Measurements from ENCODE around the gene KCNK13.
"Not testable (repeated sequence)": the region's sequence is repeated elsewhere in the genome, so short reads cannot be mapped to it uniquely, and the experiment has no call there.

The KCNK13 gene

GRCh38 chr14:90062127-90062794, 467 bp downstream of the KCNK13 start:
- no peak for DNase-seq

- DNase-seq = no peak
Observed at GRCh38 chr14:90062822-90063539, 1.2 kb downstream of the KCNK13 start.

- DNase-seq = no peak
Observed at GRCh38 chr14:90072350-90072749, 10.6 kb downstream of the KCNK13 start.

- DNase-seq = no peak
Observed at GRCh38 chr14:90079576-90079975, 17.8 kb downstream of the KCNK13 start.

DNA sequence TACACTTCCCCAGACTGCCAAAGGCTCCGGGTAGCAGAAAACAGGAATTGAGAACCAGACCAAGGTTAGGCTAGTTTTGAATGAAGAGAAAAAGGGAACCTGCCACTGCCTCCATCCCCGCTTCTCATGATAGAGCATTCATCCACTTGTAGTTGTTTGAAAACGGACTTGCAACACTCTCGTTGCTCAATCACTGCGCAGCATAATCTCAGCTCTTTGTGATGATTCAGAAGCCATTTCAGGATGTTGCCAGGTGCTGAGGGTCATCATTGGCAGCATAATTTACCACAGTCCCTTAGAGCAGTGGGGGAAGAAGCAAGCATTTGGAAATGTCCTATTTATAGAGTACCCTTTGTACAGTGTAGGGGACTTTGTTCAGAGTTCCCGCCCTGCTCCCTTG, 25.6 kb downstream of the KCNK13 start:
- no peak for DNase-seq

DNA sequence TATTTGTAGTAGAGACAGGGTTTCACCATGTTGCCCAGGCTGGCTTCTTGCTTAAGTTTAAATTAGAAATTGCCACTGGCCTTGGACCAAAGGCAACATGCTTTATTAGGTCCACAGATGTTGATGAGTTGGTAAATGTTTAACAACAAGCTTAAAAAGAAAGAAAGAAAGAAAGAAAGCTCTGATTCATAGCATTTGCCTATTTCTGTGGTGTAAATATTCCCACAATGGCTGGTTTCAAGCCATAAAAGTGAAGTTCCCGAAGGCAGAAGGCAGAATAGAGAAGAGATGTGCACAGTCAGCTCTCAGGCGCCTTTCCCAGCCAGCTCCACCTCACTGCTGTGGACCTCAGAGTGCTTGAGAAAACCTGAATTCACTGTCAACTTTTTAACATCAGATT, 26.4 kb downstream of the KCNK13 start:
- no peak for DNase-seq

DNA sequence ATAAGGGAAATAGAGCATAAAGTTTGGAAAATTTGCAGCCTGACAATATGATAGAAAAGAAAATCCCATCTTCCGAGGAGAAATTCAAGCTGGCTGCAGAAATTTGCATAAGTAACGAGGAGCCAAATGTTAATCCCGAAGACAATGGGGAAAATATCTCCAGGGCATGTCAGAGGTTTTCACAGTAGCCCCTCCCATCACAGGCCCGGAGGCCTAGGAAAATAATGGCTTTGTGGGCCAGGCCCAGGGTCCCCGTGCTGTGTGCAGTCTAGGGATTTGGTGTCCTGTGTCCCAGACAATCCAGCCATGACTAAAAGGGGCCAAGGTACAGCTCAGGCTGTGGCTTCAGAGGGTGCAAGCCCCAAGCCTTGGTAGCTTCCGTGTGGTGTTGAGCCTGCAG, 27.7 kb downstream of the KCNK13 start:
- DNase-seq = not testable (repeated sequence)

DNA sequence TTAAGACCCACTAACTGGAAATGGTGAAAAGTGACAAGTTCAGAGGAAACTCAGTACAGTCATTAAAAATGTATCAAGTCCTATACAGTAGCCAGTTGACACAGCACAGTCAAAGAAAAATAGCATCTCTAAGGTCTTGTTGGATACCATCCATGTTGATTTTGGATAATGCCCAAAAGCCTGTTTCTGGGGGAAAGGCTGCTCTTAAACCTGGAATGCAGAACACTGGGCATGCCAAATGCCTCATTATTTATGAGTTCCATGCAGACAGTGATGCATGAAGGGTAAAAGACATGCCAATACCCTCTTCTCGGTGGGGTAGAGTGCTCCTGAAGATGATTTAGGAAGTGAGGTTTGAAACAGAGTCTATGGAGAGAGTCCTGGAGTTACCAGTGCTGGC, 29.6 kb downstream of the KCNK13 start:
- DNase-seq = no peak

DNA sequence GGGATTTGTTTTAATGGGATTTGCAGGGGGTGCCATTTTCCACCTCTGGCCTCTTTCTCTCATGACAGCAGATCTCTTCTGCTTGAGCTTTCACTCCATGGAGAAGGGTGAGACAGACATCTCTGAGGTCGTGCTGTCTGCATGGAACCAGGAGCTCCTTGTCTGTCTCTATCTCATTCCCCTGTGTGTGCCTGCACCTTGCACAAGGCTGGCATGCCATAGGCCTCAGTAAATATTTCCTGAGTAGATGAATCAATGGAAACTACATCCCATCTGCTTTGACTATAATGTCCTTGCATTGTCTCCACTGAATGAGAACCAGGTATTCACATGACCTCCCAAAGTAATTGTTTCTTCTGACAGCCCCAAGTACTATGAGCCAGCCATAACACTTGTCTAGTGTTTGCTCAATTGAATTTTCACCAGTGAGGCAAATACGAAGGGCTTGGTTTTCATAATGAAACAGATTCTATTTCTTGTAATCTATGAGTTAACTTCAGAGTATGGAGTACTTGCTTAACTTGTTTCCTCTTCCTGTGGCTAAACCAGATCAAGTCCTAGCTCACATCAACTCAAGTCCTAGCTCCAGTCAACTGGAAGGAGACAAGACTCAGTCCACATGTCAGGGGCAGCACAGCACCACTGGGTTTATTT, 32.3 kb downstream of the KCNK13 start:
- DNase-seq = no peak

- no peak for DNase-seq
Observed at GRCh38 chr14:90095096-90095495, 33.3 kb downstream of the KCNK13 start.

- DNase-seq = no peak
Observed at GRCh38 chr14:90096566-90096965, 34.8 kb downstream of the KCNK13 start.

DNA sequence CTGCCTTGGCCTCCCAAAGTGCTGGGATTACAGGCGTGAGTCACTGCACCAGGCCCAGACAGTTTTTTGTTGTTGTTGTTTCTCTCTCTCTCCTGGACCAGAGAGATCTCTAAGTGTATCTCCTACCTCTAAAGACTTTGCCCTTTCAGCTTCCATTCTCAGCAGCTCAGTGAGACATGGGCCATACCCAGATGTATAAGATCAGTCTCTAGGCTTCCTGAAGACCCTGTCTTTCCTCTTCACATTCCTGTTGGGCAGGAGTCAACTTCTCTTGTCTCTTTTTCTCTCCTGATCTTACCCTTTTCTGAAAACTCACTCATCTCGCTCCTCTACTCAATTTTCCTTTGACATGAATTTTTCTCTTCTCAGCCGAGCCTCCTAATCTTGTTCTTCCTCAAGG, 42.0 kb downstream of the KCNK13 start:
- no peak for DNase-seq

GRCh38 chr14:90105756-90106155, 44.0 kb downstream of the KCNK13 start:
- DNase-seq = no peak

DNA sequence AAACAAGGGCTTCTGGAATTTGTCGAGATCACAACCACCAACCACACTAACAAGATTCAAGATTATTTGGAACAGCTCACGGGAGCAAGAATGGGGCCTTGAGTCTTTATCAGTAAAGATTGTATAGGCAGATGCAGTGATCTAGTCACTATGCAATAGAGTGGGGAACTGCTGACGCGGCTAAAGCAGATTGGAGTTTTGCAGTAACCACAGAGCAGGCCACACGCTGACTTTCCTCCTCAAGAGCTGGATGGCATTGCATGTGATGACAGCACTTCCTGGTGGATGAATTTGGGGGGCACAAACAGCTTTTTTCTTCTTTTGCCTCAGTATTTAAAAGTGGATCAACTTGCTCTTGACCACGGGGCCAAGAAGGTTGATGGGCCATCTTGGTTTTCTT, 46.0 kb downstream of the KCNK13 start:
- DNase-seq = no peak

DNA sequence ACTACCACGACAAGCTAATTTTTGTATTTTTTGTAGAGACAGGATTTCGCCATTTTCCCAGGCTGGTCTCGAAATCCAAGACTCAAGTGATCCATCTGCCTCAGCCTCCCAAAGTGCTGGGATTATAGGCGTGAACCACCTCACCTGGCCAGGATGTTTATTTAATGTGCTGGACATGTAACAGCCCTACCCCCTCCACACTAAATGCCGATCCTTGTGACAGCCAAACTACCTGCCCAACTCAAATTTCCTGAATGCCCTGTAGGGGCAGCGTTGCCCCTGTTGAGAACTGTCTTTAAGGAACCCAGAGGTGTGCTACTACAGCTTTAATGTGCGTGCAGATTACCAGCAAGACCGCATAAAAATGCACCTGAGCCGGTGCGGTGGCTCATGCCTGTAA, 48.1 kb downstream of the KCNK13 start:
- no peak for DNase-seq

DNA sequence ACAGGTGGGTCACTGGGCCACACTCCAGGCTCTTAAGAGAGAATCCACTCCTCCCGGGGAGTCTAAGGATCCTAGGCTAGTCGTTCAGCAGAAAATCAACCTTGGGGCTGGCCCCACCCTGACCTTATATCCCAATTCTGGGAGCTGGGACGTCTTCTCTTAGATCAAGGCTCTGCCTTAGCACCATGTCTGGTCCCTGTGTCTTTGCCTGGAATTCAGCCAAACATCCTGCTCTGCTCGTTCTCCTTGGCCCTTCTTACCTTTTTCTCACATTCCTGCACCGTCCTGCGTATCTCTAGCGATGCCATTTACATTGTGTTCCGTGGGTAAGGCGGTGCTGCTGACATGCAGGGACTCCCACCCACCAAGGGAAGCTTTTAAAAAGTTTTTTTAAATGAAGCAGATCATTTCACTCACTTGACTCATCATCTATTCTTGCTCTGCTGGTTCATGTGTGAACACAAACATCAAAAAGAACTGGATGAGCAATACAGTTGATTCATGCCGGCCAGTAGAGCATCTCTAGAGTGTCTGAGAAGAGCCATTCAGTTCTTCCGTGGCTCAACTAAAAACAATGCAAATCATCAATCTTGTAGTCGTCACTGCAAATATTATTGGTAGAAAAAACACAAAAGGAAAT, 50.2 kb downstream of the KCNK13 start:
- no peak for DNase-seq

DNA sequence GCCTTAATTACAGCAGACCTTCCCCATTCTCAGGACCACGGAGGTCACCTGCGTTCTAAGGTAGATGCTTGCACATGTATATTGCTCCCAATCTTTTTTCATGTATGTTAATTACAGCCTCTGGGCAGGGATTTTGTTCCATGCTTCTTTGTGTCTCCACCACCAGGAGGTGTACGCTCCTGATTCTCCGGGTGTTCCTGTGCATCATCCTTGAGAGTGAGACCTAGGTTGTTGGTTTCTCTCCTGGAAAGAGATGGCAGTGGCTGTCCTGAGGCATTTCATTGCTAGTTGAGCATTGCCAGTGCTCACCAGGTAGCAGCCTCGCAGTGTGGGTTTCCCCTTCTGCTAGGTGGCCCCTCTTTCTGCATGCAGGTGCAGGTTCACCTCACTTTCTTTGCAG, 52.8 kb downstream of the KCNK13 start:
- DNase-seq = no peak

GRCh38 chr14:90115780-90116179, 54.0 kb downstream of the KCNK13 start:
- DNase-seq = no peak

DNA sequence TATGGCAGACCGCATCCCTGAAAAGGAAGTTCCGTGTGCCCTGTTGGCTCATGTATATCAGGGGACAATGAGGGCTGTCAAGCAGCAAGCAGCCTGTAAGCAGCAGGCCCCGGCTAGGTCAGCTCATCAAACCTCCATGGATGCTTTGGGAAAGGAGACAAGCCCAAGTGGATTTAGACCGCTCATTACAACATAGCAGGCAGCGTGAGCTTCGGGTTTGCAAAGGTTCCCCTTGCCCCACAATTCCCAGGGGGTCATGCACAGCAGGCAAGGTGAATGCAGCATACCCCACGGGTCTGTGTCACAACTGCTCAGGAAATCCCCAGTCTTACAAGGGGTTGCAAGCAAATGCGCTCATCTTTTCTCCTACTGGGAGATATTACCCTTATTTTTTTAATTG, 54.6 kb downstream of the KCNK13 start:
- DNase-seq = no peak

DNA sequence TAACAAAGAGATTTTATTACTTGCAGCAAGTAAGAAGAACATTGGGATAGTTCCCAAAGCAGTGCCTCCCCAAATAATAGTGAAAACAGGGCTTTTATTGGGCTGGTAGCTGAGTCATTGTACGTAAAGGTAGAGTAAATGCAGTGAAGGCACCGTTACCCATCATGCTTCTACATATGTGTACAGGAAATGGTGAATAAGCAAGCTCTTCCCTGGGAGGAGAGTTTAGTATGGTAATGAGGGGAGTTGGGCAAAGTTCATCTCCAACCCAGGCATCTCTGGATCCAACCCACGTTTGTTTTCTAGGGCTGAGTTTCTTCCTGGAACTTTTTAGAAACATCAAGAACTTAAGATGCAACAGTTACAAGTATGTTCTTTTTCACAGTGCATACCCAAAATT, 56.2 kb downstream of the KCNK13 start:
- no peak for DNase-seq

- no peak for DNase-seq
Observed at GRCh38 chr14:90126260-90126659, 64.5 kb downstream of the KCNK13 start.

DNA sequence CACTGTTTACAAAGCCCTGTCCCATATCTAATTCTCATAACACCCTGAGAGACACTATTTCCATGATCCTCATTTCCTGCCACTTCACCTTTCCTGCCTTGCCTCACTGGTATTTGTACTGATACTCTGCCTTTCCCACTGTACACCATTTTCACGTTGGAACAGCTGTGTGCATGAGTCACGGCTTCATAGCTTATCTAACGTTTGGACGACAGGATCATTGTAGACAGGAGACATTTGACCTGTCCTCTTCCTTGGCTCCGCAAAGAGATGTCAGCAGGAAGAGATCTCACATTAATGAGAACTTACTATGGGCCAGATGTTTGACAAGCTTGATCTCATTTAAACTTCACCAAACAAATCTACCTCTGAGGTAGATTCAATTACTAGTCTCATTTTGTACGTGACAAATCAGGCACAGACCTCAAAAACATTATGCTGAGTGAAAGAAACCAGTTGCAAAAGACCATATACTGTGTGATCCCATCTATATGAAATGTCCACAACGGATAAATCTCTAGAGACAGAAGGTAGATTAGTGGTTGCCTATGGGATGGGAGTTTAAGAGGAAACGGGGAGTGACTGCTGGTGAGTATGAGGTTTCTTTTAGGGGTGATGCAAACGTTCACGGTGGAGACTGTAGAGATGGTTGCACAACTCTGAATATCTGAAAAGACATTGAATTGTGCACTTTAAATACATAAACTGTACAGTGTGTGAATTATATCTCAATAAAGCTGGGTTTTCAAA, 71.2 kb downstream of the KCNK13 start:
- no peak for DNase-seq

- no peak for DNase-seq
Observed at GRCh38 chr14:90136904-90137303, 75.1 kb downstream of the KCNK13 start.

Data from GDM1 (cell line).